ENCODE measurements around the gene SEPTIN3. TPM values are rescaled to one million over a fixed set of nuclear protein-coding genes. Genes with fewer than 3 reads are reported as not detected.

Gene SEPTIN3
- total RNA-seq, 1 donor = 0.36 TPM

DNA sequence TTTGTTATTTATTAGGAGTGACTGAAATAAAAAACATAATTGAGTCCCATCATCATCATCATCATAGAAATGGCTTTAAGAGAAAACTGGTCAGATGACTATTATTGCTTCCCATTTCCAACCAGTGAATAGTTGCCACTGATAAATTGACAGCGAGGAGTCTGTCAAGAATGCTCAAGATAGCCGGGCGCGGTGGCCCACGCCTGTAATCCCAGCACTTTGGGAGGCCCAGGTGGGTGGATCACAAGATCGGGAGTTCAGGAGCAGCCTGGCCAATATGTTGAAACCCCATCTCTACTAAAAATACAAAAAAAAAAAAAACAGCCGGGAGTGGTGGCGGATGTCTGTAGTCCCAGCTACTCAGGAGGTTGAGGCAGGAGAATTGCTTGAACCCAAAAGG lies 31.2 kb downstream of the SEPTIN3 start:
- no peak overlapping the region for H3K4me3 ChIP-seq (ENCODE audit: insufficient read depth, low read length)
- DNase-seq (ENCODE audit: insufficient read length, low spot score, missing footprints) = no peak
- H3K79me2 ChIP-seq (ENCODE audit: insufficient read depth, low read length) = no peaks in the 10 kb centered on the region
- H2AFZ ChIP-seq (ENCODE audit: low read length) = no peak overlapping the region
- no peaks in the 10 kb centered on the region for H3K9me3 ChIP-seq (ENCODE audit: low read depth, low read length)
- TF ChIP-seq, protein P1, sequence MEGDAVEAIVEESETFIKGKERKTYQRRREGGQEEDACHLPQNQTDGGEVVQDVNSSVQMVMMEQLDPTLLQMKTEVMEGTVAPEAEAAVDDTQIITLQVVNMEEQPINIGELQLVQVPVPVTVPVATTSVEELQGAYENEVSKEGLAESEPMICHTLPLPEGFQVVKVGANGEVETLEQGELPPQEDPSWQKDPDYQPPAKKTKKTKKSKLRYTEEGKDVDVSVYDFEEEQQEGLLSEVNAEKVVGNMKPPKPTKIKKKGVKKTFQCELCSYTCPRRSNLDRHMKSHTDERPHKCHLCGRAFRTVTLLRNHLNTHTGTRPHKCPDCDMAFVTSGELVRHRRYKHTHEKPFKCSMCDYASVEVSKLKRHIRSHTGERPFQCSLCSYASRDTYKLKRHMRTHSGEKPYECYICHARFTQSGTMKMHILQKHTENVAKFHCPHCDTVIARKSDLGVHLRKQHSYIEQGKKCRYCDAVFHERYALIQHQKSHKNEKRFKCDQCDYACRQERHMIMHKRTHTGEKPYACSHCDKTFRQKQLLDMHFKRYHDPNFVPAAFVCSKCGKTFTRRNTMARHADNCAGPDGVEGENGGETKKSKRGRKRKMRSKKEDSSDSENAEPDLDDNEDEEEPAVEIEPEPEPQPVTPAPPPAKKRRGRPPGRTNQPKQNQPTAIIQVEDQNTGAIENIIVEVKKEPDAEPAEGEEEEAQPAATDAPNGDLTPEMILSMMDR (IDR thresholded peaks at IDR 0.05; ENCODE audit: extremely low read depth, low read depth, low read length) = no peak
- no peak overlapping the region for H3K4me2 ChIP-seq (ENCODE audit: insufficient read depth, low read length)
- no peaks in the 10 kb centered on the region for H4K20me1 ChIP-seq (ENCODE audit: insufficient read depth, low read length)
- H3K27me3 ChIP-seq (ENCODE audit: insufficient read depth, low read length) = peaks cover 5% of the 10 kb centered on the region
- no peaks in the 10 kb centered on the region for H3K36me3 ChIP-seq (ENCODE audit: insufficient read depth, low read length)
- no peak overlapping the region for H3K27ac ChIP-seq (ENCODE audit: low read depth, low read length)
- H3K4me1 ChIP-seq (ENCODE audit: insufficient read depth, low read length) = no peaks in the 10 kb centered on the region

DNA sequence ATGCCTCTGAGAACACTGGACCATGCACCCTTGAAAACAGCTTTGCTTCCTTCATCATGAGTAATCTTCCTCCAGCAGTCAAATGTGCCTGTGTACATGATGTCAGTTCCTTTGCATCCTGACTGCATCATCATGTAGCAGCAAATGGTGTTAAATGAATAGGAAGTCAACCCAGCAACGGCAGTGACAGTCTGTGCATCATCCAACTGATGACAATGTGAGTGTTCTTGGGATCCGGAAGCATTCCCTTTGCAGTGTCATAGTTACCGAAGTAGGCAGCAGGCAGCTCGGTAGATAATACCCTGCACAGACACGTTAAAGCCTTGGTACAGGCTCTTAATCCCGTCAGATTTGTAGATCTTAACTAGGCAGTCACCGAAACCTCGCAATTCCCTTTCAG lies 31.9 kb downstream of the SEPTIN3 start:
- no peaks in the 10 kb centered on the region for H3K4me1 ChIP-seq (ENCODE audit: insufficient read depth, low read length)
- no peak overlapping the region for H3K27ac ChIP-seq (ENCODE audit: low read depth, low read length)
- no peak overlapping the region for H3K4me3 ChIP-seq (ENCODE audit: insufficient read depth, low read length)
- H3K79me2 ChIP-seq (ENCODE audit: insufficient read depth, low read length) = no peaks in the 10 kb centered on the region
- H3K9me3 ChIP-seq (ENCODE audit: low read depth, low read length) = no peaks in the 10 kb centered on the region
- TF ChIP-seq, protein P1 (IDR thresholded peaks at IDR 0.05; ENCODE audit: extremely low read depth, low read depth, low read length) = no peak
- peaks cover 5% of the 10 kb centered on the region for H3K27me3 ChIP-seq (ENCODE audit: insufficient read depth, low read length)
- no peaks in the 10 kb centered on the region for H4K20me1 ChIP-seq (ENCODE audit: insufficient read depth, low read length)
- no peaks in the 10 kb centered on the region for H3K36me3 ChIP-seq (ENCODE audit: insufficient read depth, low read length)
- DNase-seq (ENCODE audit: insufficient read length, low spot score, missing footprints) = no peak
- H3K4me2 ChIP-seq (ENCODE audit: insufficient read depth, low read length) = no peak overlapping the region
- no peak overlapping the region for H2AFZ ChIP-seq (ENCODE audit: low read length)

DNA sequence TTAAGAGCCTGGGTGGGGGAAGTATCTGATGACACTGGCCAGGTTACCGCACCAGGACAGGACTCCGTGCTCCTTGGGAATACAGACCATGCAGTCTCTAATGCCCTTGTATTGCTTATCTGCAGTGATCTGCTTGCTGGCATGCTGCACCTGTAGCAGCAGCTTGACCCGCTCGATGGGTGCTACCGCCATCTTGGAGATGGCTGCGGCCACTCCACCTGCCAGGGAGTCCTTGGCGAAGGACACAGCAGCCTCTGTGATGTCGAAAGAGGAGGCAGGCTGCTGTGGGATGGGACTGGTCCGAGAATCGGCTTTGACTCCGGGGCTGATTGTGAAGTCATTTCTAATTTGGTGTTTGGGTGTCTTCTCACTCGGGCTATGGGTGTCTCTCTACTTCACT lies 32.5 kb downstream of the SEPTIN3 start:
- Histone ChIP-seq H4K20me1 (ENCODE audit: insufficient read depth, low read length) (no peaks in the 10 kb centered on the region), H2AFZ (ENCODE audit: low read length) (no peak overlapping the region), H3K79me2 (ENCODE audit: insufficient read depth, low read length) (no peaks in the 10 kb centered on the region), H3K9me3 (ENCODE audit: low read depth, low read length) (no peaks in the 10 kb centered on the region), H3K36me3 (ENCODE audit: insufficient read depth, low read length) (no peaks in the 10 kb centered on the region), H3K4me1 (ENCODE audit: insufficient read depth, low read length) (no peaks in the 10 kb centered on the region), H3K4me2 (ENCODE audit: insufficient read depth, low read length) (no peak overlapping the region), H3K27me3 (ENCODE audit: insufficient read depth, low read length) (peaks cover 6% of the 10 kb centered on the region), H3K27ac (ENCODE audit: low read depth, low read length) (no peak overlapping the region), H3K4me3 (ENCODE audit: insufficient read depth, low read length) (no peak overlapping the region)
- TF ChIP-seq, protein P1 (IDR thresholded peaks at IDR 0.05; ENCODE audit: extremely low read depth, low read depth, low read length) = no peak
- DNase-seq (ENCODE audit: insufficient read length, low spot score, missing footprints) = no peak

DNA sequence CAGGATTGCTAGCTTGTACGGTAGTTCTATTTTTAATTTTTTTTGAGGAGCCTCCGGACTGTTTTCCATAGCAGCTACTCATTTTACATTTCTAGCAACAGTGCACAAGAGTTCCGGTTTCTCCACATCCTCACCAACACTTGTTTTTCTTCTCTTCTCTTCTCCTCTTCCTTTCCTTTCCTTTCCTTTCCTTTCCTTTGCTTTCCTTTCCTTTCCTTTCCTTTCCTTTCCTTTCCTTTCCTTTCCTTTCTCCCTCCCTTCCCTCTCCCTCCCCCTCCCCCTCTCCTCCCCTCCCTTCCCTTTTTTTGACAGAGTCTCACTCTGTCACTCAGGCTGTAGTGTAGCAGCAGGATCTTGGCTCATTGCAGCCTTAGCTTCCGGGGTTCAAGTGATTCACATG lies 38.7 kb downstream of the SEPTIN3 start:
- Histone ChIP-seq H3K4me3 (ENCODE audit: insufficient read depth, low read length) (no peak overlapping the region), H3K79me2 (ENCODE audit: insufficient read depth, low read length) (no peaks in the 10 kb centered on the region), H3K4me1 (ENCODE audit: insufficient read depth, low read length) (no peaks in the 10 kb centered on the region), H3K9me3 (ENCODE audit: low read depth, low read length) (no peaks in the 10 kb centered on the region), H4K20me1 (ENCODE audit: insufficient read depth, low read length) (no peaks in the 10 kb centered on the region), H3K4me2 (ENCODE audit: insufficient read depth, low read length) (no peak overlapping the region), H3K36me3 (ENCODE audit: insufficient read depth, low read length) (no peaks in the 10 kb centered on the region), H3K27me3 (ENCODE audit: insufficient read depth, low read length) (peaks cover 3% of the 10 kb centered on the region), H2AFZ (ENCODE audit: low read length) (no peak overlapping the region), H3K27ac (ENCODE audit: low read depth, low read length) (no peak overlapping the region)
- TF ChIP-seq, protein P1 (IDR thresholded peaks at IDR 0.05; ENCODE audit: extremely low read depth, low read depth, low read length) = no peak
- DNase-seq (ENCODE audit: insufficient read length, low spot score, missing footprints) = no peak

All from osteoblast (primary cell).